Measurements from ENCODE around the gene PSMD3. TPM values are rescaled to one million over a fixed set of nuclear protein-coding genes. Genes with fewer than 3 reads are reported as not detected.

Gene PSMD3
- total and polyA plus RNA-seq, 4 donors, result 30.7 to 80.7 (median 66.3) TPM

- TF ChIP-seq GABPA (IDR thresholded peaks at IDR 0.05 in 1 of 2, conservative IDR thresholded peaks at IDR 0.05 in 1 of 2), result no peak
- TF ChIP-seq ATF3 (IDR thresholded peaks at IDR 0.05), result no peak
- TF ChIP-seq FOXA1 (IDR thresholded peaks at IDR 0.05), result no peak
- TF ChIP-seq TAF1 (conservative IDR thresholded peaks at IDR 0.05), result no peak
- no peak for TF ChIP-seq MAX (IDR thresholded peaks at IDR 0.05)
- TF ChIP-seq CTCF (IDR thresholded peaks at IDR 0.05; ENCODE audit: low read depth, low read length, missing input control), result no peak
- no peak for TF ChIP-seq ZBTB33 (IDR thresholded peaks at IDR 0.05)
- TF ChIP-seq YY1 (IDR thresholded peaks at IDR 0.05), result no peak
- no peak for TF ChIP-seq EGR1 (IDR thresholded peaks at IDR 0.05; ENCODE audit: low read depth in 2 of 2)
- TF ChIP-seq FOXA2 (IDR thresholded peaks at IDR 0.05), result no peak
- no peak for TF ChIP-seq HNF4A (conservative IDR thresholded peaks at IDR 0.05)
- no peak for TF ChIP-seq RXRA (IDR thresholded peaks at IDR 0.05)
- no peak for TF ChIP-seq RAD21 (IDR thresholded peaks at IDR 0.05)
- TF ChIP-seq HNF4G (IDR thresholded peaks at IDR 0.05), result no peak
- TF ChIP-seq JUND (IDR thresholded peaks at IDR 0.05), result no peak
- TF ChIP-seq SP1 (IDR thresholded peaks at IDR 0.05), result no peak
- no peaks in the 10 kb centered on the region for H3K4me1 ChIP-seq (ENCODE audit: control insufficient read depth in 4 of 4, insufficient read depth in 4 of 4, low read length in 3 of 4)
- no peak overlapping the region for H3K4me3 ChIP-seq (ENCODE audit: low read depth in 1 of 3, low read length in 3 of 3)
- H3K9me3 ChIP-seq (ENCODE audit: control insufficient read depth in 4 of 4, low read length in 3 of 4), result no peaks in the 10 kb centered on the region
- H3K27ac ChIP-seq (ENCODE audit: low read depth in 1 of 2, low read length in 2 of 2), result no peak overlapping the region
- no peaks in the 10 kb centered on the region for H3K36me3 ChIP-seq (ENCODE audit: control insufficient read depth in 4 of 4, insufficient read depth in 3 of 4, low read depth in 1 of 4, low read length in 3 of 4)
- no peak overlapping the region for H3K9ac ChIP-seq (ENCODE audit: low read depth in 1 of 2, low read length in 2 of 2)
- 68% methylated on average over 7 of the region's 7 CpGs for WGBS
- DNase-seq (ENCODE audit: low spot score), result no peak
- no peaks in the 10 kb centered on the region for H3K27me3 ChIP-seq (ENCODE audit: control insufficient read depth in 4 of 4, insufficient read depth in 4 of 4, low read length in 3 of 4)
These were observed 10.4 kb upstream of the PSMD3 start for GRCh38 chr17:39970157-39970692.

GRCh38 chr17:39971076-39971603 is 9.5 kb upstream of the PSMD3 start:
- no peak for DNase-seq (ENCODE audit: low spot score)
- Histone ChIP-seq H3K27me3 (ENCODE audit: control insufficient read depth in 4 of 4, insufficient read depth in 4 of 4, low read length in 3 of 4) (no peaks in the 10 kb centered on the region), H3K9me3 (ENCODE audit: control insufficient read depth in 4 of 4, low read length in 3 of 4) (no peaks in the 10 kb centered on the region), H3K36me3 (ENCODE audit: control insufficient read depth in 4 of 4, insufficient read depth in 3 of 4, low read depth in 1 of 4, low read length in 3 of 4) (no peaks in the 10 kb centered on the region), H3K9ac (ENCODE audit: low read depth in 1 of 2, low read length in 2 of 2) (no peak overlapping the region), H3K4me3 (ENCODE audit: low read depth in 1 of 3, low read length in 3 of 3) (no peak overlapping the region), H3K4me1 (ENCODE audit: control insufficient read depth in 4 of 4, insufficient read depth in 4 of 4, low read length in 3 of 4) (no peaks in the 10 kb centered on the region), H3K27ac (ENCODE audit: low read depth in 1 of 2, low read length in 2 of 2) (no peak overlapping the region)
- WGBS, result 92% methylated on average over 4 of the region's 4 CpGs
- TF ChIP-seq TAF1 (conservative IDR thresholded peaks at IDR 0.05) (no peak), MAX (IDR thresholded peaks at IDR 0.05) (no peak), EGR1 (IDR thresholded peaks at IDR 0.05; ENCODE audit: low read depth in 2 of 2) (no peak), RXRA (IDR thresholded peaks at IDR 0.05) (no peak), ATF3 (IDR thresholded peaks at IDR 0.05) (no peak), FOXA2 (IDR thresholded peaks at IDR 0.05) (no peak), YY1 (IDR thresholded peaks at IDR 0.05) (no peak), SP1 (IDR thresholded peaks at IDR 0.05) (no peak), GABPA (IDR thresholded peaks at IDR 0.05 in 1 of 2, conservative IDR thresholded peaks at IDR 0.05 in 1 of 2) (no peak), NR2F2 (IDR thresholded peaks at IDR 0.05) (no peak), JUND (IDR thresholded peaks at IDR 0.05) (no peak), ZBTB33 (IDR thresholded peaks at IDR 0.05) (no peak), HNF4A (conservative IDR thresholded peaks at IDR 0.05) (no peak), FOXA1 (IDR thresholded peaks at IDR 0.05) (no peak), RAD21 (IDR thresholded peaks at IDR 0.05) (no peak), CTCF (IDR thresholded peaks at IDR 0.05; ENCODE audit: low read depth, low read length, missing input control) (no peak), HNF4G (IDR thresholded peaks at IDR 0.05) (no peak)
